ENCODE results near the gene PLXNA4. TPM values are rescaled to one million over a fixed set of nuclear protein-coding genes. Genes with fewer than 3 reads are reported as not detected.

The PLXNA4 gene
- polyA plus RNA-seq, 2 donors = 0.44 to 0.55 TPM

GRCh38 chr7:132082394-132082793 is 493.9 kb downstream of the PLXNA4 start:
- Histone ChIP-seq H3K27ac (ENCODE audit: low read depth in 2 of 2, low read length in 1 of 2) (no peak overlapping the region), H3K27me3 (ENCODE audit: control insufficient read depth in 1 of 2, insufficient read depth in 2 of 2, low read length in 2 of 2) (no peaks in the 10 kb centered on the region), H3K36me3 (ENCODE audit: control insufficient read depth in 2 of 2, insufficient read depth in 2 of 2, low read length in 1 of 2) (no peaks in the 10 kb centered on the region), H3K4me1 (ENCODE audit: control insufficient read depth in 2 of 2, insufficient read depth in 2 of 2, low read length in 1 of 2) (no peaks in the 10 kb centered on the region), H3K9me3 (ENCODE audit: control insufficient read depth in 2 of 2, insufficient read depth in 1 of 2, low read depth in 1 of 2, low read length in 1 of 2) (no peaks in the 10 kb centered on the region), H3K4me3 (ENCODE audit: low read depth in 1 of 2, low read length in 2 of 2) (no peak overlapping the region)
- WGBS, 2 donors = 72 to 76% methylated on average over 1 of the region's 1 CpG

GRCh38 chr7:132081686-132082085 is 494.6 kb downstream of the PLXNA4 start:
- no peak overlapping the region for H3K4me3 ChIP-seq (ENCODE audit: low read depth in 1 of 2, low read length in 2 of 2)
- no peaks in the 10 kb centered on the region for H3K27me3 ChIP-seq (ENCODE audit: control insufficient read depth in 1 of 2, insufficient read depth in 2 of 2, low read length in 2 of 2)
- no peaks in the 10 kb centered on the region for H3K36me3 ChIP-seq (ENCODE audit: control insufficient read depth in 2 of 2, insufficient read depth in 2 of 2, low read length in 1 of 2)
- 78 to 85% methylated on average over 2 of the region's 2 CpGs for WGBS, 2 donors
- H3K27ac ChIP-seq (ENCODE audit: low read depth in 2 of 2, low read length in 1 of 2) = peak overlapping the region; percentile 27 to 45
- no peaks in the 10 kb centered on the region for H3K4me1 ChIP-seq (ENCODE audit: control insufficient read depth in 2 of 2, insufficient read depth in 2 of 2, low read length in 1 of 2)
- H3K9me3 ChIP-seq (ENCODE audit: control insufficient read depth in 2 of 2, insufficient read depth in 1 of 2, low read depth in 1 of 2, low read length in 1 of 2) = no peaks in the 10 kb centered on the region

DNA sequence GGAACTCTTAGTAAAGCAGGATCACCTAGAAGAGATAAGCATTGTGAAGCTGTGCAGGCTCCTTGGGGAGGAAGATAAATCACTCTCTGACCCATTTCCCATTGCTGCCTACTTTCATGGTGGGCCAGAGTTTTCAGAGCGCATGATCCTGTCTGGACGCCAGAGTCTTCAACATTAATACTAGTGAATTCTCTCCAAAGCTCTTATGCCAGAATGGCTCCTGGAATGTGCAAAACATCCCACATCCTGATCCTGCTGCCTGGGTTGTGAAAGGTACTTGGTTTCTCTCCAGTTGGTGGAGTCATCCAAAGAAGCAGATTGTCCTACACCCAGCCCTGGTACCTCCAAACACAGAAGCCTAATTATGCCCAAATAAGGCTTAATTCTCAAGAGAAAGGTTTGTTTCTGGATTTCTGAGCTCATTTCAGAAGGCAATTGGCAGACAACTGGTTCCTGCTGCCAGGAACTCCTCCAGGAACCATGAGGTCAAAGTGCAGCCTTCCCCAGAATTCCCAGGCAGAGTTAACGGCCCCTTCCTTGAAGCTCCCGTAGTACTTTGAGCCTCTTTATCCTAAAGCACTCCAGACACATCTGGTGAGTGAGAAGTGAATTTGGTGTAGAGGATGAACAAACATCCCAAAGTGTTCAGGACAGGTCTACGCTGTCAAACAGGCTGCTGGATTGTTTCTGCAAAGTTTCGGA is 495.2 kb downstream of the PLXNA4 start:
- WGBS, 2 donors = 61 to 70% methylated on average over 6 of the region's 6 CpGs
- H3K4me1 ChIP-seq (ENCODE audit: control insufficient read depth in 2 of 2, insufficient read depth in 2 of 2, low read length in 1 of 2) = no peaks in the 10 kb centered on the region
- H3K27me3 ChIP-seq (ENCODE audit: control insufficient read depth in 1 of 2, insufficient read depth in 2 of 2, low read length in 2 of 2) = no peaks in the 10 kb centered on the region
- H3K4me3 ChIP-seq (ENCODE audit: low read depth in 1 of 2, low read length in 2 of 2) = no peak overlapping the region
- H3K9me3 ChIP-seq (ENCODE audit: control insufficient read depth in 2 of 2, insufficient read depth in 1 of 2, low read depth in 1 of 2, low read length in 1 of 2) = peaks cover 0 to 2% of the 10 kb centered on the region in 2 donors
- H3K36me3 ChIP-seq (ENCODE audit: control insufficient read depth in 2 of 2, insufficient read depth in 2 of 2, low read length in 1 of 2) = no peaks in the 10 kb centered on the region
- H3K27ac ChIP-seq (ENCODE audit: low read depth in 2 of 2, low read length in 1 of 2) = peak overlapping the region; percentile 45 to 65

DNA sequence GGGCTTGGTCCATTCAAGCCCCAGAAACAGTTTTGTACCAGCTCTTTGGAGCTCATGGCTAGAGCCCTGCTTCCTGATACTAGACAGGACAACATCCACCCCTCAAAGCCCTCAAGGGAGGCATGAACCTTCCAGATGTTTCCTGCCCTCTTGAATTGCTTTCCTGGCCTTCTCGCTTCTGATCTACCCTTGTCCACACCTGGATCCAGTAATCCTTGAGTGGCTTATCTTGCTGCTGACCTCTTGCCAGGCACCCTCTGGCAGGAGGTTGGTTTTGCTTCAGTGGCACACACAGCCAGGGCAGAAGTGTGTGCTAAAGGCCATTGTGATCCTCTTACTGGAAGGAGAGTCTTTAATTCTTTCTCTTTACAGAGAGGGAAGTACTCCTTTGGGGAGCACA is 495.8 kb downstream of the PLXNA4 start:
- Histone ChIP-seq H3K9me3 (ENCODE audit: control insufficient read depth in 2 of 2, insufficient read depth in 1 of 2, low read depth in 1 of 2, low read length in 1 of 2) (peaks cover 0 to 2% of the 10 kb centered on the region in 2 donors), H3K27me3 (ENCODE audit: control insufficient read depth in 1 of 2, insufficient read depth in 2 of 2, low read length in 2 of 2) (no peaks in the 10 kb centered on the region), H3K4me1 (ENCODE audit: control insufficient read depth in 2 of 2, insufficient read depth in 2 of 2, low read length in 1 of 2) (no peaks in the 10 kb centered on the region), H3K27ac (ENCODE audit: low read depth in 2 of 2, low read length in 1 of 2) (peak overlapping the region; percentile 16 to 65), H3K4me3 (ENCODE audit: low read depth in 1 of 2, low read length in 2 of 2) (no peak overlapping the region), H3K36me3 (ENCODE audit: control insufficient read depth in 2 of 2, insufficient read depth in 2 of 2, low read length in 1 of 2) (no peaks in the 10 kb centered on the region)
- WGBS, 2 donors = 46 to 69% methylated on average over 1 of the region's 1 CpG

DNA sequence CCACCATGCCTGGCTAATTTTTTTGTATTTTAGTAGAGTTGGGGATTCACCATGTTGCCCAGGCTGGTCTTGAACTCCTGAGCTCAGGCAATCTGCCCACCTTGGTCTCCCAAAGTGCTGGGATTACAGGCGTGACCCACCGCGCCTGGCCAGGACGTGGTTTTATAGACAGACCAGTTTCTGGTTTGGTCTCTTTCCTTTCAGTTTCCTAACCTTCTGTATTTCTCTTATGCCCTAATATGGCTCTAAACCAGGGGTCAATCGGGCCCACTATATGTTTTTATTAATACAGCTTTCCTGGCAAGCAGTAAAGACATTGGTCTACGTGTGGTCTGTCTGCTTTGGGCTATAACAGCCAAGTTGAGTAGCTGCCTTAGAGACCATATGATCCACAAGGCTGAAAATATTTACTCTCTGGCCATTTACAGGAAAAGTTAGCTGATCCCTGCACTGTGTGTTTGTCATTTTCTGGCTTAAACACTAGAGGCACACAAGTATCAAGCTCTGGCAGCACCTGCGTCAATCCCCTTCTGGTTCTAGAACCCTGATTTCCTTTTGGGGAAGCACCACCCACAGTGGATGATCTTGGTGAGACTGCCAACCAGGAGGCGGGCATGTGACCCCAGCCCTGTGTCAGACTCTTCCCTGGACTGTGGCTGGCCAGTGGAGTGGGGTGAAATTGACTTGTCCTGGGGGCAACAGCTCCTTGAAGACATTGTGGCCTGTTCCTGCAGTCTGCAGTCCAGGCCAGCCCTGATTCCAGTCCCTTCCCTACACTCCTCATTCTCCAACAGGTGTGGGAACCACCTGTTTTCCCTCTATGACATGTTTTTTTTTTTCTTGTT is 497.2 kb downstream of the PLXNA4 start:
- Histone ChIP-seq H3K9me3 (ENCODE audit: control insufficient read depth in 2 of 2, insufficient read depth in 1 of 2, low read depth in 1 of 2, low read length in 1 of 2) (peaks cover 0 to 2% of the 10 kb centered on the region in 2 donors), H3K36me3 (ENCODE audit: control insufficient read depth in 2 of 2, insufficient read depth in 2 of 2, low read length in 1 of 2) (no peaks in the 10 kb centered on the region), H3K27me3 (ENCODE audit: control insufficient read depth in 1 of 2, insufficient read depth in 2 of 2, low read length in 2 of 2) (no peaks in the 10 kb centered on the region), H3K4me1 (ENCODE audit: control insufficient read depth in 2 of 2, insufficient read depth in 2 of 2, low read length in 1 of 2) (no peaks in the 10 kb centered on the region), H3K4me3 (ENCODE audit: low read depth in 1 of 2, low read length in 2 of 2) (no peak overlapping the region), H3K27ac (ENCODE audit: low read depth in 2 of 2, low read length in 1 of 2) (no peak overlapping the region)
- 66 to 68% methylated on average over 8 of the region's 8 CpGs for WGBS, 2 donors

GRCh38 chr7:132077971-132078685 is 498.1 kb downstream of the PLXNA4 start:
- no peaks in the 10 kb centered on the region for H3K27me3 ChIP-seq (ENCODE audit: control insufficient read depth in 1 of 2, insufficient read depth in 2 of 2, low read length in 2 of 2)
- H3K9me3 ChIP-seq (ENCODE audit: control insufficient read depth in 2 of 2, insufficient read depth in 1 of 2, low read depth in 1 of 2, low read length in 1 of 2) = peaks cover 0 to 2% of the 10 kb centered on the region in 2 donors
- H3K4me1 ChIP-seq (ENCODE audit: control insufficient read depth in 2 of 2, insufficient read depth in 2 of 2, low read length in 1 of 2) = no peaks in the 10 kb centered on the region
- H3K36me3 ChIP-seq (ENCODE audit: control insufficient read depth in 2 of 2, insufficient read depth in 2 of 2, low read length in 1 of 2) = no peaks in the 10 kb centered on the region
- no peak overlapping the region for H3K27ac ChIP-seq (ENCODE audit: low read depth in 2 of 2, low read length in 1 of 2)
- WGBS, 2 donors = 69 to 71% methylated on average over 7 of the region's 7 CpGs
- H3K4me3 ChIP-seq (ENCODE audit: low read depth in 1 of 2, low read length in 2 of 2) = no peak overlapping the region

GRCh38 chr7:132076301-132077035 is 499.8 kb downstream of the PLXNA4 start:
- Histone ChIP-seq H3K27ac (ENCODE audit: low read depth in 2 of 2, low read length in 1 of 2) (no peak overlapping the region), H3K27me3 (ENCODE audit: control insufficient read depth in 1 of 2, insufficient read depth in 2 of 2, low read length in 2 of 2) (no peaks in the 10 kb centered on the region), H3K36me3 (ENCODE audit: control insufficient read depth in 2 of 2, insufficient read depth in 2 of 2, low read length in 1 of 2) (no peaks in the 10 kb centered on the region), H3K4me1 (ENCODE audit: control insufficient read depth in 2 of 2, insufficient read depth in 2 of 2, low read length in 1 of 2) (no peaks in the 10 kb centered on the region), H3K4me3 (ENCODE audit: low read depth in 1 of 2, low read length in 2 of 2) (no peak overlapping the region), H3K9me3 (ENCODE audit: control insufficient read depth in 2 of 2, insufficient read depth in 1 of 2, low read depth in 1 of 2, low read length in 1 of 2) (peaks cover 0 to 2% of the 10 kb centered on the region in 2 donors)
- 67 to 73% methylated on average over 13 of the region's 13 CpGs for WGBS, 2 donors

DNA sequence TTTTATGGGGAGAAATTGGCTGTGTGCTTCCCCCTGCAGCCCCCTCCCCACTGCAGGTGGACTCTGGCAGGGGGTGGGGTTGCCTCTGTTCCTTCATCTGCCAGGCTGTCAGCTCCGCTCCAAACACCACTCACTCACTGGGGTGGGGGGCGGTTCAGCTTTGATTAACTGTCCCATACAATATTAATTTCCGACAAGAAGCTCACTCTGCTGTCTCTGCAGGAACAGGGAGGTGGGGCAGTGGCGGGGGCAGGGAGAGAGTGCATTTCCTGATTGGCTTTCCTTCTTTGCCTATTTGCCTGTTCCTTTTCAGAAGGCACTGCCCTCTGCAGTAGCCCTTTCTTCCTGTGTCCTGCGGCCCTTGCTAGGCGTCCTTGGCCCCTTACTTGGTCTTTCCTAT is 500.8 kb downstream of the PLXNA4 start:
- Histone ChIP-seq H3K27ac (ENCODE audit: low read depth in 2 of 2, low read length in 1 of 2) (no peak overlapping the region), H3K36me3 (ENCODE audit: control insufficient read depth in 2 of 2, insufficient read depth in 2 of 2, low read length in 1 of 2) (no peaks in the 10 kb centered on the region), H3K27me3 (ENCODE audit: control insufficient read depth in 1 of 2, insufficient read depth in 2 of 2, low read length in 2 of 2) (no peaks in the 10 kb centered on the region), H3K9me3 (ENCODE audit: control insufficient read depth in 2 of 2, insufficient read depth in 1 of 2, low read depth in 1 of 2, low read length in 1 of 2) (peaks cover 0 to 2% of the 10 kb centered on the region in 2 donors), H3K4me1 (ENCODE audit: control insufficient read depth in 2 of 2, insufficient read depth in 2 of 2, low read length in 1 of 2) (no peaks in the 10 kb centered on the region), H3K4me3 (ENCODE audit: low read depth in 1 of 2, low read length in 2 of 2) (no peak overlapping the region)
- WGBS, 2 donors = 47% methylated on average over 6 of the region's 6 CpGs

All from esophagus (tissue), 2 donors.